Lung (tissue), 12 donors: Measurements from ENCODE around the gene RASL11A. TPM values are rescaled to one million over a fixed set of nuclear protein-coding genes. Genes with fewer than 3 reads are reported as not detected.

ENCODE experiments used
- ATAC-seq: fragments of 200-7000 bp; cut with Tn5 transposase; one replicate; pipeline ENCODE4 v1.9.1; 2020; ENCODE audit warnings: moderate number of reproducible peaks; ENCODE audit not compliant: insufficient read depth, low FRiP score
- DNase-seq, 3 donors: peaks; one replicate each; pipeline ENCODE4 v3.0.0-alpha.2; 2013 to 2017
- H3K27ac ChIP-seq, 2 donors: one replicate each; pipeline ENCODE4 v1.5.1; 2013; ENCODE audit warnings: mild to moderate bottlenecking in 2 of 2, moderate library complexity in 2 of 2, control low read depth in 1 of 2, inconsistent platforms in 1 of 2, low read depth in 1 of 2, low read length in 1 of 2
- H3K27me3 ChIP-seq, 3 donors: one replicate each; pipeline ENCODE4 v1.5.1; 2013; ENCODE audit warnings: low read length in 2 of 3; ENCODE audit not compliant: control insufficient read depth in 3 of 3, insufficient read depth in 3 of 3
- H3K36me3 ChIP-seq, 4 donors: one replicate each; pipeline ENCODE4 v1.5.1; 2013; ENCODE audit warnings: low read length in 4 of 4, mild to moderate bottlenecking in 1 of 4, moderate library complexity in 1 of 4; ENCODE audit not compliant: control insufficient read depth in 4 of 4, insufficient read depth in 4 of 4
- H3K4me1 ChIP-seq, 5 donors: one replicate each; pipeline ENCODE4 v1.5.1; 2013; ENCODE audit warnings: low read length in 5 of 5, mild to moderate bottlenecking in 2 of 5, moderate library complexity in 1 of 5; ENCODE audit not compliant: control insufficient read depth in 5 of 5, insufficient read depth in 5 of 5
- H3K4me3 ChIP-seq: one replicate; pipeline ENCODE4 v1.5.1; 2013; ENCODE audit warnings: mild to moderate bottlenecking, control low read depth, moderate library complexity
- H3K9ac ChIP-seq, 2 donors: one replicate each; pipeline ENCODE4 v1.5.1; 2013; ENCODE audit warnings: low read length in 2 of 2, control low read depth in 1 of 2; ENCODE audit not compliant: insufficient read depth in 1 of 2
- H3K9me3 ChIP-seq, 4 donors: one replicate each; pipeline ENCODE4 v1.5.1; 2013; ENCODE audit warnings: low read length in 3 of 4, mild to moderate bottlenecking in 1 of 4, moderate library complexity in 1 of 4; ENCODE audit not compliant: control insufficient read depth in 4 of 4, insufficient read depth in 3 of 4
- CTCF ChIP-seq: IDR thresholded peaks from 2 replicates; pipeline ENCODE4 v1.5.1; 2012; ENCODE audit warnings: mild to moderate bottlenecking; ENCODE audit errors: control extremely low read depth, extremely low read depth
- WGBS, 2 donors: extraction: QIAGEN DNeasy Blood & Tissue Kit; methylation state at CpG; one replicate each; pipeline ENCODE4 v1.1.7; 2013; 5-methylcytosine and 5-hydroxymethylcytosine counted together
- polyA plus RNA-seq, 2 donors: library from polyadenylated mRNA; stranded (reverse); fragments of 200-250 nt; gene quantifications; one replicate each; pipeline ENCODE4 v1.2.1, GENCODE V29; 2013
- total RNA-seq, 2 donors: library from RNA; depleted of rRNA in 1 of 2; stranded (reverse); fragments of >200 nt in 1 of 2; gene quantifications; one replicate each; pipeline ENCODE4 v1.2.1, GENCODE V29; 2014 to 2021
- donor health status: control.
- donor health status: control.
- donor health status: Bipolar disorder and iron deficiency.
- donor health status: healthy.
- donor health status: DM: yes; HTN: yes; CAD: no.

Gene RASL11A
- total and polyA plus RNA-seq, 4 donors: 12.1 to 31.5 (median 15.2) TPM

GRCh38 chr13:27271570-27272096, 1.0 kb downstream of the RASL11A start:
- Histone ChIP-seq H3K4me3 (peak overlapping the region; percentile 82), H3K36me3 (peaks cover 0 to 3% (median 0%) of the 10 kb centered on the region in 4 donors), H3K27me3 (peaks cover 0 to 2% (median 0%) of the 10 kb centered on the region in 3 donors), H3K4me1 (peaks cover 6 to 28% (median 13%) of the 10 kb centered on the region in 5 donors), H3K27ac (peak overlapping the region; percentile 11 to 72), H3K9me3 (peaks cover 0 to 3% (median 0%) of the 10 kb centered on the region in 4 donors), H3K9ac (no peak overlapping the region)
- no peak for TF ChIP-seq CTCF
- DNase-seq (no peak), ATAC-seq (no peak)
- WGBS, 2 donors: 42 to 48% methylated on average over 15 of the region's 15 CpGs

- no peak overlapping the region for H3K9ac ChIP-seq
- H3K4me1 ChIP-seq: peaks cover 4 to 28% (median 13%) of the 10 kb centered on the region in 5 donors
- H3K36me3 ChIP-seq: peaks cover 0 to 3% (median 0%) of the 10 kb centered on the region in 4 donors
- WGBS, 2 donors: 78 to 80% methylated on average over 4 of the region's 4 CpGs
- ATAC-seq (no peak), DNase-seq (peak in 2 of 3 donors; percentile 36 to 39)
- peaks cover 0 to 3% (median 0%) of the 10 kb centered on the region in 4 donors for H3K9me3 ChIP-seq
- H3K4me3 ChIP-seq: no peak overlapping the region
- peaks cover 0 to 2% (median 0%) of the 10 kb centered on the region in 3 donors for H3K27me3 ChIP-seq
- H3K27ac ChIP-seq: no peak overlapping the region
- no peak for TF ChIP-seq CTCF
These were observed 3.2 kb downstream of the RASL11A start for GRCh38 chr13:27273658-27274425.

GRCh38 chr13:27274631-27275030, 4.0 kb downstream of the RASL11A start:
- Histone ChIP-seq H3K4me1 (peaks cover 4 to 28% (median 10%) of the 10 kb centered on the region in 5 donors), H3K36me3 (peaks cover 0 to 3% (median 0%) of the 10 kb centered on the region in 4 donors), H3K9ac (no peak overlapping the region), H3K4me3 (no peak overlapping the region), H3K27ac (no peak overlapping the region), H3K9me3 (no peaks in the 10 kb centered on the region), H3K27me3 (peaks cover 0 to 2% (median 0%) of the 10 kb centered on the region in 3 donors)
- ATAC-seq (no peak), DNase-seq (no peak)
- no peak for TF ChIP-seq CTCF
- 51 to 59% methylated on average over 1 of the region's 1 CpG for WGBS, 2 donors
